K562 (cell line): Measurements from ENCODE around the gene HSP90AA1. TPM values are rescaled to one million over a fixed set of nuclear protein-coding genes. Genes with fewer than 3 reads are reported as not detected.

Experiments
- ATAC-seq: fragments of 200-7000 bp; cut with Tn5 transposase; 3 replicates; pipeline ENCODE4 v1.9.1; 2020; ENCODE audit warnings: moderate library complexity
- BruUV-seq: library from RNA; stranded (reverse); fragments of 400-500 nt; replicated peaks from 2 replicates; lab custom pipeline; 2021; lab: Mats Ljungman, UMichigan
- CTCF ChIA-PET: fragments of 300-600 bp; formaldehyde crosslinking; extraction: SDS; loops from one replicate; lab custom pipeline; 2021; ENCODE audit warnings: low intra/inter-chr PET ratio; lab: Yijun Ruan, JAX
- POLR2A ChIA-PET: fragments of 300-600, 350-650 bp; sonication (Branson Sonifier 250); formaldehyde crosslinking; extraction: SDS; loops from one replicate; lab custom pipeline; 2021; ENCODE audit warnings: antibody characterized with exemption, inconsistent platforms; lab: Yijun Ruan, JAX
- DNase-seq, 4 experiments: peaks; one replicate each; pipeline versions ENCODE4 v3.0.0 to v3.0.0-alpha.2; 2011 to 2018; ENCODE audit warnings: low spot score in 3 of 4, mixed read lengths in 3 of 4; ENCODE audit errors: extremely low read depth in 1 of 4
- FAIRE-seq: peaks from 2 replicates; lab custom pipeline; 2011; peaks lifted over from hg19 to GRCh38; lab: Jason Lieb, UNC
- H2AFZ ChIP-seq: 2 replicates; pipeline ENCODE4 v1.6.0; 2011; ENCODE audit warnings: low read depth, low read length, control low read depth, inconsistent platforms
- H3K27ac ChIP-seq: fragments of 200-600 bp; 3 replicates; pipeline ENCODE4 v1.8.0; 2011; ENCODE audit warnings: low read depth, mild to moderate bottlenecking, control low read depth, inconsistent platforms, low read length, moderate library complexity, mixed read lengths; ENCODE audit errors: extremely low read depth
- H3K27me3 ChIP-seq, 2 experiments: fragments of 300-600 bp in 1 of 2; 2 replicates in 1 of 2; 3 replicates in 1 of 2; pipeline versions ENCODE4 v1.6.0 to v1.8.0; 2011; ENCODE audit warnings: inconsistent platforms in 2 of 2, low read length in 2 of 2, mild to moderate bottlenecking in 1 of 2, mixed read lengths in 1 of 2, moderate library complexity in 1 of 2; ENCODE audit not compliant: control insufficient read depth in 2 of 2, insufficient read depth in 2 of 2
- H3K36me3 ChIP-seq: fragments of 300-600 bp; 3 replicates; pipeline ENCODE4 v1.8.0; 2011; ENCODE audit warnings: mild to moderate bottlenecking, low read length, inconsistent platforms; ENCODE audit not compliant: control insufficient read depth, insufficient read depth
- H3K4me1 ChIP-seq, 2 experiments: fragments of 200-600 bp in 1 of 2; replicated peaks in 1 of 2; 2 replicates in 1 of 2; 3 replicates in 1 of 2; pipeline versions ENCODE4 v1.5.1 to v1.8.0; 2011; ENCODE audit warnings: inconsistent platforms in 2 of 2, low read length in 2 of 2, mild to moderate bottlenecking in 1 of 2, mixed read lengths in 1 of 2, moderate library complexity in 1 of 2; ENCODE audit not compliant: control insufficient read depth in 2 of 2, insufficient read depth in 2 of 2
- H3K4me2 ChIP-seq: 2 replicates; pipeline ENCODE4 v1.6.1; 2011; ENCODE audit warnings: low read length, control low read depth, inconsistent platforms, mixed read lengths; ENCODE audit not compliant: insufficient read depth
- H3K4me3 ChIP-seq: fragments of 200-600 bp; sonication (generic), shearing (Covaris generic); 2 replicates; pipeline ENCODE4 v1.5.1; 2016; ENCODE audit warnings: control low read depth, inconsistent platforms
- H3K79me2 ChIP-seq: fragments of 200-600 bp; 3 replicates; pipeline ENCODE4 v1.8.0; 2011; ENCODE audit warnings: low read length, inconsistent platforms; ENCODE audit not compliant: control insufficient read depth, insufficient read depth
- H3K9ac ChIP-seq, 2 experiments: 2 replicates each; pipeline versions ENCODE4 v1.6.0 to v1.6.1; 2011; ENCODE audit warnings: low read depth in 2 of 2, low read length in 2 of 2, control low read depth in 1 of 2, inconsistent platforms in 1 of 2, mild to moderate bottlenecking in 1 of 2, mixed read lengths in 1 of 2; ENCODE audit not compliant: insufficient read depth in 1 of 2
- H3K9me1 ChIP-seq: one replicate; pipeline ENCODE4 v1.6.0; 2011; ENCODE audit warnings: inconsistent platforms, mild to moderate bottlenecking, low read length, moderate library complexity; ENCODE audit not compliant: control insufficient read depth, insufficient read depth
- H3K9me3 ChIP-seq: replicated peaks from 2 replicates; pipeline ENCODE4 v1.5.1; 2011; ENCODE audit warnings: low read depth, low read length, inconsistent platforms; ENCODE audit not compliant: control insufficient read depth, insufficient read depth
- H4K20me1 ChIP-seq: replicated peaks from 2 replicates; pipeline ENCODE4 v1.6.1; 2011; ENCODE audit warnings: low read length, inconsistent platforms, mixed read lengths; ENCODE audit not compliant: control insufficient read depth, insufficient read depth
- ARNT ChIP-seq, 2 experiments: fragments of 450-650 bp; IDR thresholded peaks; 2 replicates each; pipeline ENCODE4 v1.6.1; 2016; ENCODE audit warnings: mild to moderate bottlenecking in 1 of 2
- ETV6 ChIP-seq, 3 experiments: fragments of 150-350 bp in 1 of 3; sonication (generic) in 1 of 3; formaldehyde crosslinking in 1 of 3; IDR thresholded peaks; 2 replicates each; pipeline versions ENCODE4 v1.6.1 to v1.8.0; 2014 to 2022; ENCODE audit warnings: borderline replicate concordance in 2 of 3, low read depth in 2 of 3, antibody characterized with exemption in 1 of 3, low read length in 1 of 3, mild to moderate bottlenecking in 1 of 3, missing genetic modification reagents in 1 of 3
- KAT8 ChIP-seq: fragments of 450-650 bp; IDR thresholded peaks from 2 replicates; pipeline ENCODE4 v1.6.1; 2016; ENCODE audit warnings: low read depth, mild to moderate bottlenecking
- PURB ChIP-seq: sonication (generic); formaldehyde crosslinking; IDR thresholded peaks from 2 replicates; pipeline ENCODE4 v1.9.0; 2021; ENCODE audit warnings: low read depth, mild to moderate bottlenecking, missing genetic modification reagents
- RAD21 ChIP-seq, 2 experiments: fragments of 250-450 bp in 1 of 2; fragments of 450-650 bp in 1 of 2; sonication (Bioruptor Pico) in 1 of 2; formaldehyde crosslinking in 1 of 2; IDR thresholded peaks in 1 of 2; conservative IDR thresholded peaks in 1 of 2; 2 replicates each; pipeline versions ENCODE4 v1.4.0 to v1.8.0; 2020 to 2022; ENCODE audit warnings: mild to moderate bottlenecking in 2 of 2, moderate library complexity in 1 of 2
- SIN3A ChIP-seq, 2 experiments: fragments of 150-350 bp in 1 of 2; IDR thresholded peaks; 2 replicates each; pipeline ENCODE4 v1.6.1; 2011 to 2016; ENCODE audit warnings: borderline replicate concordance in 2 of 2, low read depth in 2 of 2, low read length in 2 of 2, mild to moderate bottlenecking in 2 of 2, moderate library complexity in 2 of 2; ENCODE audit not compliant: control insufficient read depth in 1 of 2
- TBL1XR1 ChIP-seq, 2 experiments: IDR thresholded peaks; 2 replicates each; pipeline ENCODE4 v1.6.1; 2012; ENCODE audit warnings: improper control_type of control experiment in 2 of 2, low read length in 2 of 2, mild to moderate bottlenecking in 1 of 2
- TCF7 ChIP-seq: sonication (generic); IDR thresholded peaks from 2 replicates; pipeline ENCODE4 v1.6.1; 2016; ENCODE audit warnings: antibody characterized with exemption, borderline replicate concordance
- ZNF766 ChIP-seq: fragments of 200-800 bp; sonication (Bioruptor generic); conservative IDR thresholded peaks from 2 replicates; pipeline ENCODE4 v1.6.1; 2016; ENCODE audit warnings: missing genetic modification characterization, missing compliant biosample characterization
- WGBS: fragments of 100-300 bp; shearing (Covaris generic); methylation state at CpG from one replicate; pipeline ENCODE4 v1.1.6; 2016; ENCODE audit warnings: low coverage, mixed read lengths; ENCODE audit not compliant: insufficient coverage; ENCODE audit errors: missing lambda C conversion rate; 5-methylcytosine and 5-hydroxymethylcytosine counted together
- in situ Hi-C: fragments of 300-500 bp; cut with MboI; formaldehyde crosslinking; loops from 4 replicates; pipeline ENCODE4 v1.15.0; 2018; ENCODE audit warnings: inconsistent platforms, mixed read lengths
- intact Hi-C: fragments of 100-400 bp; cut with micrococcal nuclease; formaldehyde crosslinking; loops from 2 replicates; pipeline ENCODE4 v1.14.2; 2022
- polyA plus RNA-seq, 8 experiments: library from polyadenylated mRNA; depleted of rRNA in 4 of 8; stranded (reverse) in 5 of 8; unstranded in 3 of 8; fragments of >200 nt; fragmentation: Nextera tagmentation in 2 of 8; fragmentation: Illumina TruSeq in 1 of 8; extraction: Ambion mirVana in 2 of 8; extraction: Trizol in 1 of 8; gene quantifications; 2 replicates each; pipeline versions ENCODE4 v1.2.1 to v1.2.3, GENCODE V29; 2011 to 2014; ENCODE audit warnings: inconsistent platforms in 1 of 8, missing spikeins in 1 of 8
- total RNA-seq, 7 experiments: library from RNA; depleted of rRNA in 6 of 7; stranded (reverse); fragments of >200 nt in 6 of 7; fragmentation: Illumina TruSeq in 2 of 7; extraction: Trizol in 2 of 7; gene quantifications; 2 replicates each; pipeline versions ENCODE4 v1.2.1 to v1.2.3, GENCODE V29; 2011 to 2021; ENCODE audit warnings: low replicate concordance in 1 of 7
- TF ChIP-seq, protein P1 (sequence below): fragments of 250-450 bp; sonication (Bioruptor Pico); IDR thresholded peaks from 2 replicates; pipeline ENCODE4 v1.4.0; 2020; ENCODE audit warnings: mild to moderate bottlenecking, moderate library complexity

The HSP90AA1 gene
- total and polyA plus RNA-seq, 9 of the 15 experiments (the other 6 are each of a cell fraction or from before 2014, with no cell fraction given): 377 to 1,731 (median 879) TPM

GRCh38 chr14:102075155-102075554 lies 11.7 kb downstream of the HSP90AA1 start (continued):
- TF ChIP-seq, protein P1, sequence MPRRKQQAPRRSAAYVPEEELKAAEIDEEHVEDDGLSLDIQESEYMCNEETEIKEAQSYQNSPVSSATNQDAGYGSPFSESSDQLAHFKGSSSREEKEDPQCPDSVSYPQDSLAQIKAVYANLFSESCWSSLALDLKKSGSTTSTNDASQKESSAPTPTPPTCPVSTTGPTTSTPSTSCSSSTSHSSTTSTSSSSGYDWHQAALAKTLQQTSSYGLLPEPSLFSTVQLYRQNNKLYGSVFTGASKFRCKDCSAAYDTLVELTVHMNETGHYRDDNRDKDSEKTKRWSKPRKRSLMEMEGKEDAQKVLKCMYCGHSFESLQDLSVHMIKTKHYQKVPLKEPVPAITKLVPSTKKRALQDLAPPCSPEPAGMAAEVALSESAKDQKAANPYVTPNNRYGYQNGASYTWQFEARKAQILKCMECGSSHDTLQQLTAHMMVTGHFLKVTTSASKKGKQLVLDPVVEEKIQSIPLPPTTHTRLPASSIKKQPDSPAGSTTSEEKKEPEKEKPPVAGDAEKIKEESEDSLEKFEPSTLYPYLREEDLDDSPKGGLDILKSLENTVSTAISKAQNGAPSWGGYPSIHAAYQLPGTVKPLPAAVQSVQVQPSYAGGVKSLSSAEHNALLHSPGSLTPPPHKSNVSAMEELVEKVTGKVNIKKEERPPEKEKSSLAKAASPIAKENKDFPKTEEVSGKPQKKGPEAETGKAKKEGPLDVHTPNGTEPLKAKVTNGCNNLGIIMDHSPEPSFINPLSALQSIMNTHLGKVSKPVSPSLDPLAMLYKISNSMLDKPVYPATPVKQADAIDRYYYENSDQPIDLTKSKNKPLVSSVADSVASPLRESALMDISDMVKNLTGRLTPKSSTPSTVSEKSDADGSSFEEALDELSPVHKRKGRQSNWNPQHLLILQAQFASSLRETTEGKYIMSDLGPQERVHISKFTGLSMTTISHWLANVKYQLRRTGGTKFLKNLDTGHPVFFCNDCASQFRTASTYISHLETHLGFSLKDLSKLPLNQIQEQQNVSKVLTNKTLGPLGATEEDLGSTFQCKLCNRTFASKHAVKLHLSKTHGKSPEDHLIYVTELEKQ (CRISPR knock-in tag): no peak

DNA sequence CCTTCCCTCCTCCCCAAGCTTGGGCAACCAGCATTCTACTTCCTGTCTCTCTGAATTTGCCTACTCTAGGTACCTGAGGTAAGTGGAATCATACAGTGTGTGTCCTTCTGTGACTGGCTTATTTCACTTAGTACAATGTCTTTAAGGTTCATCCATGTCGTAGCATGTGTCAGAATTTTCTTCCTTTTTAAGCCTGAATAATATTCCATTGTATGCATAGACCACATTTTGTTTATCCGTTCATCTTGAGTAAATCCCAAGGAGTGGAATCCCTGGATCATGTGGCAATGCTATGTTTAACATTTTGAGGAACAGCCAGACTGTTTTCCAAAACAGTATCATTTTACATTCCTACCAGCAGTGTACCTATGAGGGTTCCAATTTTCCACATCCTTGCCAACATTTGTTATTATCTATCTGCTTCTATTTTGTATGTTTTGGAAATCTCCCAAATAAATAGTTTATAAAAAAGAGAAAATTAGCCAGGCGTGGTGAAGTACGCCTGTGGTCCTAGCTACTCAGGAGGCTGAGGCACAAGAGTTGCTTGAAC lies 12.4 kb downstream of the HSP90AA1 start:
- ChIA-PET CTCF (no interaction called here), POLR2A (interaction anchor here (0.7 to 1.1 kb wide), 2 partner anchors 9 to 11 kb away, joined by 4 to 5 read pairs; no protein-coding TSS in a partner anchor)
- Histone ChIP-seq H3K27me3 (no peaks in the 10 kb centered on the region), H3K4me3 (no peak overlapping the region), H3K27ac (no peak overlapping the region), H2AFZ (no peak overlapping the region), H4K20me1 (no peaks in the 10 kb centered on the region), H3K9ac (no peak overlapping the region), H3K4me2 (no peak overlapping the region), H3K36me3 (peaks cover 3% of the 10 kb centered on the region; the same call in 2 of the 3 replicates), H3K9me3 (no peaks in the 10 kb centered on the region), H3K9me1 (no peaks in the 10 kb centered on the region), H3K4me1 (peaks cover 0 to 6% of the 10 kb centered on the region in 2 experiments; a peak in 2 of 5 replicates), H3K79me2 (no peaks in the 10 kb centered on the region)
- TF ChIP-seq PURB (CRISPR knock-in tag): no peak
- TF ChIP-seq KAT8: no peak
- no peak for TF ChIP-seq SIN3A (IDR thresholded peaks at IDR 0.05; ENCODE audit: borderline replicate concordance in 2 of 2, control insufficient read depth in 1 of 2, low read depth in 2 of 2, low read length in 2 of 2)
- TF ChIP-seq RAD21 (CRISPR knock-in tag; conservative IDR thresholded peaks at IDR 0.05 in 1 of 2, IDR thresholded peaks at IDR 0.05 in 1 of 2): no peak
- TF ChIP-seq ZNF766 (CRISPR knock-in tag): no peak
- TF ChIP-seq TBL1XR1 (IDR thresholded peaks at IDR 0.05; ENCODE audit: low read length in 2 of 2): no peak
- TF ChIP-seq TCF7: no peak
- TF ChIP-seq ETV6 (IDR thresholded peaks at IDR 0.05; ENCODE audit: borderline replicate concordance in 1 of 2, low read depth in 2 of 2, low read length in 1 of 2): no peak
- no peak for TF ChIP-seq ETV6 (CRISPR knock-in tag; IDR thresholded peaks at IDR 0.05; ENCODE audit: borderline replicate concordance)
- no peak for TF ChIP-seq ARNT (IDR thresholded peaks at IDR 0.05)
- ATAC-seq: no peak
- DNase-seq: no peak
- in situ Hi-C loops: no loop called here
- intact Hi-C loops: no loop called here
- FAIRE-seq: no peak
- no TSS peak for BruUV-seq
- WGBS: 97% methylated on average over 3 of the region's 4 CpGs
